Endometrium (tissue), 2 donors: Measurements from ENCODE around the gene OPRM1.

ENCODE experiments used
- FAIRE-seq: peaks from 2 replicates; lab custom pipeline; 2012; peaks lifted over from hg19 to GRCh38; lab: Jason Lieb, UNC
- donor health status: control.
- donor health status: control.

The OPRM1 gene

DNA sequence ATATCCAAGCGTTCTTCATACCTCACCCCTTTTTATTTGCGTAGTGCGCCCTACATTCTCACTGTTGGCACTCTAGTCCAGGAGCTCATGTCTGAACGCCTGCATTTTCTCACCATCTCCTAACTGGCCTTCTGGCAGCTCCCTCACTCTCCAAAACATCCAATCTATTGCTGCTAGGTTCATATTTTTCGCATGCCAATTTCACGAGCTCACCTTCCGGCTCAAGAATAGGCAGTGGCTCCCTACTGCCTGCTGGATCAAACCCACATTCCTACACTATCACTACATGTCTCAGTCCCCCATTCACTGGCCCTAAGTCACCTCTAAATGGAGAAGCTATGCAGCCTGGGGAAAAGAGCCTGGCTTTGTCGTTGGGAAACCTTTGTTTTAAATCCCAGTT, 202.5 kb downstream of the OPRM1 start:
- FAIRE-seq: no peak

DNA sequence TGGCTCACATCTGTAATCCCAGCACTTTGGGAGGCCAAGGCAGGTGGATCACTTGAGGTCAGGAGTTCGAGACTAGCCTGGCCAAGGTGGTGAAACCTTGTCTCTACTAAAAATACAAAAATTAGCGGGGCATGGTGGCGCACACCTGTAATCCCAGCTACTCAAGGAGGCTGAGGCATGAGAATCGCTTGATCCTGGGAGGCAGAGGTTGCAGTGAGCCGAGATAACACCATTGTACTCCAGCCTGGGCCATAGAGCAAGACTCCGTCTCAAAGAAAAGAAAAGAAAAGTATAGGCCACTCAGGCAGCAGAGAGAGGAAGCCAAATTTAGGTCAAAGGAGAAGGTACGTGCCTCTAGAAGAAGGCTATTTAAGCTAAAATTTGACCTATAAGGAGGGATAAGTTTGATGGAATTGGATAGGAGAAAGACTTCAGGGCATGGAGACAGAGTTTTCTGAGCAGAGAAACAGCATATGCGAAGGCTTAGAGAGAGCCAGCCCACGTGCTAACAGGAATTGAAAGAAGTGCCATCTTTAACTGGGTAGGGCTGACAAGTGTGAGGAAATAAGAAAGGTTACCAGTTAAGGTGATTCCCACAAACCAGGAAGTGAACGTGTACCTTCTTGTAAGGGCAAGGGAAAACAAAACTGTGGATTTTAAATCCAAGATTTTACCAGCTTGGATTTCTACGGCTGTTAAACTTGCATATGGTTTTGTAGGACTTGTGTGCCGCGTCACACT, 203.7 kb downstream of the OPRM1 start:
- no peak for FAIRE-seq

DNA sequence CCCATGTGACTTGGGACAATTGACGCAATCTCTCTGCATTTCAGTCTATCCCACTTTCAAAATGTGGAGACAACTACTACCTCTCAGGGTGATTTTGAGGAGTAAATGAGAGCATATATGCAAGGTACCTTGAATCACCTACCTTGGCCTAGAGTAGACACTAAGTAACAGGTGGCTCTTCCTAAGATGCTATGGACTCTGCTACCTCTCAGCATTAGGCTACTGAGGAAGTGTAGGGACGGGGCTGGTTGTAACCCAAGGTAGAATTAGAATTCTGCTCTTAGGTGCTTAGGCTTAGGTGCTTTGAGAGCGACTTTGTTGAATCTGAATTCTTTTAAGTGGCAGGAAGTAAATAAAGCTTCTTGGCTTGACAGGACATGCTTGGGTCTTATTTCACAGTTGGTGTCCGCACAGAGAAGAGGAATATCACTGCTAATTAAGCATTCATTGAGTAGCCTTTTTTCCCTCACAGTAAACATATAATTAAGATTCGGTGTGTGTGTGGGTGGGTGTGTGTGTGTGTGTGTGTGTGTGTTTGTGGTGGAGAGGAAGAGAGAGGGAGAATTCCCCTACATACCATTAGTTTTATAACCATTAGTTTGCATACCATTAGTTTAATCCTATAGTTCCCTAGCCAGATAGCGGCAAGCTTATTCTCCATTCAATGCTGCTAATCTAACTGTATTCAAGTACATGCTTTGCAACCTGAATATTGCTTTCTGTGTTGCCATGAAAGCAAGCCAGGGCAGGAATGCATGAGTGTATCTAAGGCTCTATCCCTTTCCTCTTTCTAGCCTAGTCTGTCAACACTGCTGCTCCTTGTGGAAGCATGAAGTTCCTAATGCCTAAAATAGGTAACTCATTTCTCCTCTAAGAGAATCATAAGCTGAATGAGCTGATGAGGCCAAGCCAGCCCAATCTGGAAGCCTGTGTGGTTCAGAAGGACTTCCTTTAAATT, 205.0 kb downstream of the OPRM1 start:
- FAIRE-seq: no peak

DNA sequence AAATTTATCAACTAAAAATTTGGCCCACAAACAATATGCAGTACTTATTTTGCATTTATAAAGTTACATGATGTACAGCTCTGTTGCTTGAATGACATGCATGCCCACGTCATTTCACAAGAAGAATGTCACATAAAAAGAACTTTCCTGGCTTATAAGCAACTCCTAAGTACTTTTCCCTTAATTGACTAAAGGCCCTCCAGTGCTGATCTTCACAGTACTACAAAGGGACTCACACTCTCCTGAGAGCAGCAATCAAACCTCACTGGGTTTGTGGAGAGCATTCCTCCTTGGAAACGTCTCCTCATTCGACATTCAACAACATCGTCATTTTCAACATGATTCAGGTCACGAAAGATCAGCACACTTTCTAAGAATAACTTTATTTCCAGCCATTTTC, 206.5 kb downstream of the OPRM1 start:
- FAIRE-seq: no peak

DNA sequence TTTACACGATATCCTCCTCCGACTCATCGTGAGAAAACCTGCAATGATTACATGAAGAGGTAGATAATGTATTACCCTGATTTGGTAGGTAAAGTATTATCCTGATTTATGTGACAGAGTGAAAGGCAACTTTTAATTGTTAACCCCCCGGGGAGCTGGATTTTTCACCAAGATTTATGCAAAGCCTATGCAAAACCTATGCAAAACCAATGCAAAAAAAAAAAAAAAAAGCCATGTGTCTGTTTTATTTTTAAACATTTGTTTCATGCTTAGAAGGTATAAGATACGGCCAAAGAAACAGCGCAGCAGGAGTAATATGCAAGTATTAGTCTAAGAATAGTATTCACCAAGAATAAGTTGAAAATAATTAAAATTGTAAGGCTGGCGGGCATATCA, 207.7 kb downstream of the OPRM1 start:
- FAIRE-seq: no peak

DNA sequence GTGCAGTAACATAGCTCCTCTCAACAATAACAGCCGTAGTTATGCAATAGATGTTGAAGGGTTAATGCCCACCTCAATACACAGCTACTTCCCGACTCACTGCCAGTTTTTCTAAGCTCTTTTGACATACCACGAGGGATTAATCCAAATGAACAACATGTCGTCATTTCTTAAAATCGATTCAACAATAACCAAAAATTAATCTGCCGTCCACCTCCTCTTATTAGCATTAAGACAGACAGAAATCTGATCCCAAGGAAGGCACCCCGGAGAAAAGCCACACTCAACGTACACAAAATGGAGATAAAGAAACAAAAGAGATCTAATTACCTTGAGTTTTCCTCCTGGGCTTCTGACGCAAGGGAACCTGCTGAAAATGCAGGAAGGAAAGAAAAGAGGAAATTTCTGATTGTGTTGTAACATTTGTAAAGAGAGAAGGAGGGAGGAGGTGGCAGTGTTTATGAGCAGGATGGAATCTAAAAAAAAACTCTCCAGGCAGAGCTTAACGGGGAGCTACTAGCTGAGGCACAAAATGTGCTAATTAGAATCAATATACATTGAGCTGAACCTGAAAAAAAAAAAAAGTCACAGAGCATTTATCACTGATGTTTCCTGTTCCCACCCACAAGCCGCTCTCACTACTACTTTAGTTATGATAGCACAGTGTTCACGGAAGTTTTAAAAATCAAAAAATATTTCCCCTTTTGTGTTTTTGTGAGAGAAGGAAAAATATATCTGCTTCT, 208.2 kb downstream of the OPRM1 start:
- FAIRE-seq: no peak

DNA sequence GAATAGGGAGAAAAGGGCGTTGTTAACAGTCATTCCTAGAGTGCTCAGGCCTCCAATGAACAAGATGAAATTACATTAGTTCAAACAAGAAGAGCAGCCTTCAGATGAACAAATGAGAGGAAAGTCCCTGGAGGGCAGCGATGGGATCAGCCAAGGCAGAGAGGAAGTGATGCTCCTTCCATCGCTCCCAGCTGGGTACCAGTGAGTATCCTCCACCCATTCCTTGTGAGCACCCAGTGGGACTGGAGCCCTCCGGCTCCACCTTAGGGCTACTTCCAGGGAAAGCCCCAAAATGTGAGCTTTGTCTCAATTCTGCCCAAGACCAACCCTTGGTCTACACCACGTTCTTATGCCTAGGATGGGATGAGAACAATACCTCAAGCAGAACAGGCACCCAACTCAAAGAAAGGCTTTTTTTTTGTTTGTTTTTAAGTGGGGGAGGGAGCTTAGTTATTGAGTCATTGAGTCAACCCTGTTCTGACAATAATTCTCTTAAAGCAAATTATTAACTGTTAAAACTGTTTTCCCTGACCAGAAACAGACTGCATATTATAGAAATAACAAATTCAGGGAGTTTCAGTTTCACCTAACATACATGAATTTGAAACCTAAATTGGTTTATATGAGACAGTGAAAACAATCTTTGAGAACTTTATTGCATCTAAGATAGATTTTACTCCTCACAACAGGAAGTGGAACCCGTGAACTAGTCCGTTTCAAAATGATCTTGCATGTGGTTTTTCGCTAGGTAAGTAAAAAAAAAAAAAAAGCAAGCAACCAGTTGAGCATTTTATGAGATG, 210.7 kb downstream of the OPRM1 start:
- peak; percentile 12 for FAIRE-seq

DNA sequence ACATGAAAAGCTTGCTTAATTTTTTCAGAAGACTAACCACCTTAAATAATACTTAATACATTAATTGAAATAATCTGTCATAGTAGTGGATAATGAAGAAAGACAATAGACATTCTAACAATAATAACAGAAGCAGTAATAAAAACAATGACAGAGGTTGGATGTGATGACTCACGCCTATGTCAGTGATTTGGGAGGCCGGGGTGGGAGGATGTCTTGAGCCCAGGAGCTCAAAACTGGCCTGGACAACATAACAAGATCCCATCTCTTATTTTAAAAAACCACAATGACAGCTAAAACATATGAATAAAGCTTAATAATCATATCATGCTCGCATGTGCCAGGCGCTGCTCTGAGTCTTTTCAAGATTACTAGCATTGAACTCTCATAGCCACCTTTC, 212.1 kb downstream of the OPRM1 start:
- no peak for FAIRE-seq

DNA sequence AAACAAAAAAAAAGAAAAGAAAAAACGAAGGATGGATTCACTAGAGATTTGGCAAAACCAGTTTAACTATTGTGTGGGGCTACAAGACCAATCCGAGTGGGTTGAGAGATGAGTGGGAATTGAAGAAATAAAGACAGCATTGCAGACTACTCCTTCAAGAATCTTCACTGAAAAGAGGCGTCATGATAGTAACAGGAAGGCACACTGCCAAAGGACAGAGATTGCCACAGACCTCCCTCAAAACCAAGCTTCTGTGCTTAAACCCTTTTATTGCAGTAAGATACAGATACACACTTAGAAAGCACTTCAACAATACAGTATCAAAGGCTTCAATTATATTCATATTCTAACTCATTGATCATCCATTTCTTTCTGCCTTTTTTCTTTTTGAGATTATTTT, 213.6 kb downstream of the OPRM1 start:
- no peak for FAIRE-seq

DNA sequence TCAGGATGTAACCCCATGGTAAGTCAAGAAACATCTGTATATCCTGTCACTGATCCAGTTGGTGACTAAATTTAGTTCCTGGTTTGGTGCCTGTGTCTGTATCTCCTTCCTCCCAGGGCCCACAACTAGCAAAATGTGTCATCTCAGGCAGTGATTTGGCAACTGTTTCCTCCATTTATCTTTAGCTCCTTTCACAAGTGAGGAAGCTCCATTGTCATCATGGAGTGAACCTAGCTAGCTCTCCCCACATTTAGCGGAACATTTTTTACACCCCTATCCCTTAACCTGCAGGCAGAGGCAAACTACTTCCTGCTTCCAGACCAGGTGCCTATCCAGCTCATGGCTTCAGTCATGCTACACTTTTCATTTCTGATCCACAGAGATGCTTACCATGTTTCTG, 218.0 kb downstream of the OPRM1 start:
- FAIRE-seq: no peak

DNA sequence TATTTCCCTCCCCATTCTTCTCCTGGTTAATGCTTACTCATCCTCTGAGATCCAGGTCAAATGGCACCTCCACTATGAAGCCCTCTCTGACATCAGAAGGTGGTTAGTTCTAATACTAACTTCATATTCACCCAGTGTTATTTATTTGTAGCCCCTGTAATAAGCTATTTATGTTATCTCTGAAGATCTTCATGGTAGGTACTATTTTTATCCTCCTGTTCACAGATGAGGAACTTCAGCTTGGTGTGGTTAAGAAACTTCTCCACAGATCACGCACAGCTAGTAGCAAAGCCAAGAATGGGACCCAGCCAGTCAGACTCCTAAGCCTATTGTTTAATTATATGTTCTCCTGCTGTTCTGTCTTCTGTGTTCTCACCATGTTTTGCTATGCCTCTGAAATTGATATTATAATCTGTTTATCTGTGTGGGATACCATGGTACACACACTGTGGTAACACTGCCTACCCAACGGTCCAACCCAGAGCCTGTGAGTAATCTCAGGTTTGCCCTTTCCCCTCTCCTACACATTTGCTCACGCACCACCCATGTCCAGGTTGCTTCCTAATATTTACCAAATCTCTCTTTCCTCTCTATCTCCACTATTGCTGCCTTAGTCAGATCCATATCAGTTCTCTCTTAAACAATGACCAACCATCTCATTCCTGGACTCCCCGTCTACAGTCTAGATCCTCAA, 219.2 kb downstream of the OPRM1 start:
- no peak for FAIRE-seq

DNA sequence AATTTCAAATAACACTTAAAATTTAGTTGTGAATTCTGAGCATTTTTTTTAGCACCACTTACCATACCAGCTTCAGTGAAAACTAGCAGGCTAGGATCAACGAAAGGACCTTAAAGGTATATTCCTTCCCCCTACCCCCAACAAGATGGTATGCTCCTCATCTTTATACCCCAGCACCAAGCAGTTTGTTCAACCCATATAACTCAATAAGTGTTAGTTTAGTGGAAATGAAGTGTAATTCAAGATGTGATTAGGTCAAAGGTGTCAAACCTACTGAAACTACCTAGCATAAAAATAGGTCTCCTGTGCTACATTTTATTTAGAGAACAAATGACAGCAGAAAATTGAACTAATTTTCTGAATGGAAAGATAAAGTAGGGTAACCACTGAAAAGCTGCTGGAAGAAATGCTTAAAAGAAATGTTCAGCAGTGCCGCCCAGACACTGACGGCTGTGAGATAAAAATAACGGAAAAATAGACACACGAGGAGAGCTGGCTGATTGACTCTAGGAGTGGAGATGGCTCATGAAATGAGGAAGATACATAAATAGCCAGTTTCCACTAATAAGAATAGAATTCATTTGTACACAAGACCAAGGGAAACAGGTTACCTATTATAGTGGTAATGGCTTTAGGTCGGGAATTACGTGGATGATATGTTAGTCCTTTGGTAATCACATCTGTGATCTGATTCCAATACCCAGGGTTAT, 222.8 kb downstream of the OPRM1 start:
- no peak for FAIRE-seq

DNA sequence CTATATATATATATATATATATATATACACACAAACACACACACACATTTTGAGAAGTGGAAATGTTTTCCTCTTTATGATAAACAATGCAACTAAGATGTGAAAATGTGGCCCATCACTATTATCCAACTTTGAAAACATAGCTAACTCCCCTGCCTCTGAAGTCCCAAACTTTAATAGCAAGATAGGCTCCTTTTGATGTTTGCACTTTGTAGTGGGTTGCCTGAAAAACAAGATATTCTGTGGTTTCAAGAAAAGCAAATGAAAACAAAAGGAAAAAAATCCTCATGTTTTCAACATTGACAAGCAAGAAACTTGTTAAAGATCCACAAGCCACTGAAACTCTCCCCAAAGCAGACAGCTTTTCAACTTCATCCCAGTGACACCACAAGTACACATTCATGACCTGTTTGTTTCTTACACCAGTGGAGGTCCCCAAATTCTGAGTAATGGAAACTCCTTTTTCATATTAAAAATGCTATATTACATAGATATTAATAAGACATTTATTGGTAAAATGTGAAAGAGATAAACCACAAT, 227.6 kb downstream of the OPRM1 start:
- FAIRE-seq: no peak

DNA sequence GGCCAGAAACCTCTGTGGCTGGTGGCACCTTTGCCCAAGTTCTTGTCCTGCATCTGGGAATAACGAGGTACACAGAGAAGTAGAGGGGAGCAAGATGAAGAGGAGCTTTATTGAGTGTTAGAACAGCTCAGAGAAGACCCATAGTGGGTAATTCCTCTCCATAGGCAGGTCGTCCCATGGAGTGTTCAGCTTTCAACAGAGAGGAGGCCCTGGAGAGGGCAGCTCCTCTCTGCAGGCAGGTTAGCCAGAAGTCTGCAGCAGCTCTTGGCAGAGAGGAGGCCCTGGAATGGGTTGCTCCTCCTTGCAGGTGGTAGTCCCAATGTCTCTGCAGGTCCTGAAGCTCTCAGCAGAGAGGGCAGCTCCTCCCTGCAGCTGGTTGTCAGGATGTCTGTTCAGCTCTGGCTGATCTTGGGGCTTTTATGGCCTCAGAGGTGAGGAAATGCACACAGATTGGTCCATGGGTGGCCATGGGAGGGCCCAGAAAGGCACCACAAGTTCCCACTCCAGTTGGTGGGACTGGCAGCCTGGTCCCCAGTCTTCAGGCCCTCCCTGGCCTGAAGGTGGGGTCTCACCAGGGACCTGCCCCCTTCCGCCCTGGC, 228.6 kb downstream of the OPRM1 start:
- FAIRE-seq: no peak

DNA sequence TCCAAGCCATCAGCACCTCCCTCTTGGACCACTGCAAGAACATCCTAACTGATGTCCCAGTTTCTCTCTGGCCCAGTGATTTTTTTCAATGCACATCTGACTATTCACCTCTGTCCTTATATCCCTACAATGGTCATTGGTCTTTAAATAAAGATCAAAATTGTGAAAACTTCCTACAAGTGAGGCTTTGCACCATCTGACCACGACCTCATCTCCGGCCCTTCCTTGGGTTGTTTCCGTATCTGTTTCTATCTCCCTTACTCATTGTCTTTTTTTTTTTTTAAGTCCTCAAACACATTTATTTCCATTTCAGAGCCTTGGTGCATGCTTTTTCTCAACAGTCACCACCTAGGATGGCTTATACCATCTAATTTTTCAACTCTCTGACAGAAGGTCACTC, 229.4 kb downstream of the OPRM1 start:
- FAIRE-seq: no peak

DNA sequence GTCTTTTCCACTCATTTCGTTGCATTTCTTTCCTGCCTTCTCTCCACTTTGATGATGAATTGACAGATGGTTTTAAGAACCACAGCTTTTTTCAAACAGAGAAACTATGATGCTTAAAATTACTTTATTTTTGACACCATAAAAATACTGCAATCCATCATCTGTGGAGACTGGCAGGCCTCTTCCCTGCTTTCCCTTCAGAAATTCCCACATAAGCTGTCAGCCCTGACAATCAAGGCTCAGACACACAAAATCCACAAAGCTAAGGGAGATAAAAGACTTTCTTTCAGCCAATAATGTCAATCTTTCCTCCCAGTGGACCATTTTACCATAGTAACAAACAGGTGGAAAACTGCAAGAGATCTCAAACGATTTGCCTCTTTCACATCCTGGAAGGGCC, 235.1 kb downstream of the OPRM1 start:
- FAIRE-seq: no peak

DNA sequence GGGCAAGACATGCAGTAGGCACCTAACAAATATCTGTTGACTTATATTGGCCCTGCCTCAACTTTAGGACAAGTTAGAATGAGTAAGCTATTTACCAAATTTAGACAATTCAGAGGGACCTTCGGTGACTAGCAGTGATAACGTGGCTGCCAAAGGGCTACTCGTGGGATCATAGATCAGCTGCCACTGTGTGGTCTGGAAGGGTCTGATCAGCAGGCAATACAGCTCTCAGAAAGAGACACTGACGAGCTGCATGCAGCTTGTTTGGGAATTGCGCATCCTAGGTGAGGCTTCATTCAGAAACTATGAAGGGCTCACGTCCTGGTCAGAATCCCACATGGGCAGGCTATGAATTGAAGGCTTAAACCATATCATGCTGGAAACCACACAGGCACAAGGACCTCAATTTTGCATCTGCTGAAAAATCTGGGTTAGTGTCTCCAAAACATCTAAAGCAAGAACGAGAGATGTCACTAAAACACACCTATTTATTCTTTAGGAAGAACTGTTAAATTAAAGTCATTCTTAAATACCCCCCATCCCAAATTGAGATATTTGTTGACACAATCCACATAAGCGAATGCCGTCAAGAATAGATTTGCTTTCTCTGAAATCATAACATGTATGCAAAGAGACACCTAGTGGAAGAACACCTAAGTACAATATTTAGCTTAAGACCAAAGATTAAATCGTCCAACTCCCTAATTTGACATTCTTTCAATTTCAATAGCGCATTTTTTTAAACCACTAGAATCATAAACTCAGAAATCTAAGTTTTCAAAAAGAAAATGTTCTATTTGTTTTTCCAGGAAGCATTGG, 238.0 kb downstream of the OPRM1 start:
- FAIRE-seq: peak; percentile 97

DNA sequence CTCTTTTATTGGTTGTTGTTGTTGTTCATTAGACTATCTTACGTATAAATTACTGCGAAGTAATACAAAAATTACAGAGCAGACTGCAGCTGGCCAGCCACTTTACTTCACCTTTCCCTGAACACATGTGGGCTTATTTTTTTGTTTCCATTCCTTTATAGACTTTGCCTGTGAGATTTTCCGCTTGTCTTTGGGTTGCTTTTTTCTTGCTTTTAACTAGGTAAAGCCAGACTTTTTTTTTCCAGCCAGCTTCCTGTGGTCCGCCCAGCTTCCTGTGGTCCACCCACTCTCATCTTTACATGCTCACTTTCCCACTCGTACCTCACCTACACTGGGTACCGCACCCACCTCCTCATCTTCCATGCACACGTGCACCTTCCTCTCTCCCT, 238.6 kb downstream of the OPRM1 start:
- FAIRE-seq: no peak

DNA sequence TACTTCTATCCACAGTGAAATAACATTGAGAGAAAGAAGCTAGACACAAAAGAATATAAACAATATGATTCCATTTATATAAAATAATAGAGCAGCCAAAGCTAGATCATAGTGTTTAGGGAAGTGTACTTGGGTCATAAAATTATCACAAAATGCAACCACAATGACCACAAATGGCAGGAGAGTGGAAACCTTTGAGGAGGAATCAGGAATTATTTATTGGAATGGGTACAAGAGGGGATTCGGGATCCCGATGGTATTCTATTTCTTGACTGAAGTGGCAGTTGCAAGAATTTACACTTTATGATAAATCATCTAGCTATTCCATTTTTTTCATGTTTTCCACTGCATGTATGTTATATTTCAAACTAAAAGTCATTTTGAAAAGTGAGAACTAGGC, 241.5 kb downstream of the OPRM1 start:
- no peak for FAIRE-seq
